GM12891 (cell line): Measurements from ENCODE around the gene TMEM185A.
"Not testable (repeated sequence)": the region's sequence is repeated elsewhere in the genome, so short reads cannot be mapped to it uniquely, and the experiment has no call there.

Experiments used
- POLR2A ChIP-seq: IDR thresholded peaks from 2 replicates; pipeline ENCODE4 v1.6.1; 2011; ENCODE audit warnings: low read depth, low read length, control low read depth
- POLR2AphosphoS5 ChIP-seq: IDR thresholded peaks from 2 replicates; pipeline ENCODE4 v1.6.1; 2011; ENCODE audit warnings: low read depth, low read length, control low read depth
- POU2F2 ChIP-seq: IDR thresholded peaks from 2 replicates; pipeline ENCODE4 v1.6.1; 2011; ENCODE audit warnings: low read depth, mild to moderate bottlenecking, control low read depth, low read length, moderate library complexity
- TAF1 ChIP-seq: IDR thresholded peaks from 2 replicates; pipeline ENCODE4 v1.6.1; 2011; ENCODE audit warnings: low read depth, low read length, control low read depth

GRCh38 chrX:149598603-149599002 is 33.0 kb downstream of the TMEM185A start:
- not testable (repeated sequence) for TF ChIP-seq POLR2AphosphoS5, POLR2A, TAF1, POU2F2
